Coronary artery (tissue), 2 donors: ENCODE measurements around the gene OSBPL3.

Experiments used
- DNase-seq: peaks from one replicate; pipeline ENCODE4 v3.0.0-alpha.2; 2017; ENCODE audit warnings: low spot score
- H3K27ac ChIP-seq, 2 donors: fragments of 200-600 bp; sonication (generic); one replicate each; pipeline ENCODE4 v1.5.1; 2016 to 2019
- H3K4me3 ChIP-seq: fragments of 200-600 bp; sonication (generic); 2 replicates; pipeline ENCODE4 v1.5.1; 2016; ENCODE audit warnings: mild to moderate bottlenecking, moderate library complexity
- TF ChIP-seq, protein P1 (sequence below): fragments of 200-600 bp; sonication (generic); IDR thresholded peaks from one replicate; pipeline ENCODE4 v1.5.1; 2019; ENCODE audit warnings: antibody characterized with exemption

The OSBPL3 gene

DNA sequence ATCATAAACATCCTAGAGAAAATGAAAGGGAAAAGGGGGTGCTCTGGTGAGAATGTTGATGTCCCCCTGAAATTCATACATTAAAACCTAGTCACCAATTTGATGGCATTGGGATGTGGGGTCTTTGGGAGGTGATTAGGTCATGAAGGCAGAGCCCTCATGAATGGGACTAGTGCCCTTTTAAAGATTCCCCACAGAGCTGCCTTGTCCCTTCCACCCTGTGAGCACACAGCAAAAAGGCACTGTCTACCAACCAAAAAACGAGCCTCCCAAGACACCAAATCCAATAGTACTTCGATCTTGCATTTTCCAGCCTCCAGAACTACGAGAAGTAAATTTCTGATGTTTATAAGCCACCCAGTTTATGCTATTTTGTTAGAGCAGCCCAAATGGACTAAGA is 47.6 kb downstream of the OSBPL3 start:
- no peak for DNase-seq
- no peak overlapping the region for H3K4me3 ChIP-seq
- TF ChIP-seq, protein P1, sequence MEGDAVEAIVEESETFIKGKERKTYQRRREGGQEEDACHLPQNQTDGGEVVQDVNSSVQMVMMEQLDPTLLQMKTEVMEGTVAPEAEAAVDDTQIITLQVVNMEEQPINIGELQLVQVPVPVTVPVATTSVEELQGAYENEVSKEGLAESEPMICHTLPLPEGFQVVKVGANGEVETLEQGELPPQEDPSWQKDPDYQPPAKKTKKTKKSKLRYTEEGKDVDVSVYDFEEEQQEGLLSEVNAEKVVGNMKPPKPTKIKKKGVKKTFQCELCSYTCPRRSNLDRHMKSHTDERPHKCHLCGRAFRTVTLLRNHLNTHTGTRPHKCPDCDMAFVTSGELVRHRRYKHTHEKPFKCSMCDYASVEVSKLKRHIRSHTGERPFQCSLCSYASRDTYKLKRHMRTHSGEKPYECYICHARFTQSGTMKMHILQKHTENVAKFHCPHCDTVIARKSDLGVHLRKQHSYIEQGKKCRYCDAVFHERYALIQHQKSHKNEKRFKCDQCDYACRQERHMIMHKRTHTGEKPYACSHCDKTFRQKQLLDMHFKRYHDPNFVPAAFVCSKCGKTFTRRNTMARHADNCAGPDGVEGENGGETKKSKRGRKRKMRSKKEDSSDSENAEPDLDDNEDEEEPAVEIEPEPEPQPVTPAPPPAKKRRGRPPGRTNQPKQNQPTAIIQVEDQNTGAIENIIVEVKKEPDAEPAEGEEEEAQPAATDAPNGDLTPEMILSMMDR = no peak
- H3K27ac ChIP-seq = no peak overlapping the region

DNA sequence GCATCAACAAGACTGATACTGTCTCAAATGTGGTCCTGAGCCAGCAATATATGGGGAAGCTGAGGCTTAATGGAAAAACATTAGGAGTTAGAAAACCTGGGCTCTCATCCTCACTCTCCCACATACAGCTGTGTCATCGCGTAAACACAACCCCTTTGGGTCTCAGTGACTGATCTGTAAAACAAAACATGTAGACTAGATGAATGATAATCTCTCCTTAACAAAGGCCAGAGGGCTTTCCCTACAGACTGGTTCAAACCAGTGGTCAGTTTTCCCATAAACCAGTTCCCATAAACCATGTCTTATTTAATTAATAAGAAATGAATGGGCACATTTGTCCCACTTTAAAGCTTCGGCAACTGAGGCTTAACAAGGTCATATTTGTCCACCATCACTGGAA is 48.1 kb downstream of the OSBPL3 start:
- no peak for DNase-seq
- Histone ChIP-seq H3K4me3 (no peak overlapping the region), H3K27ac (no peak overlapping the region)
- TF ChIP-seq, protein P1 = no peak

DNA sequence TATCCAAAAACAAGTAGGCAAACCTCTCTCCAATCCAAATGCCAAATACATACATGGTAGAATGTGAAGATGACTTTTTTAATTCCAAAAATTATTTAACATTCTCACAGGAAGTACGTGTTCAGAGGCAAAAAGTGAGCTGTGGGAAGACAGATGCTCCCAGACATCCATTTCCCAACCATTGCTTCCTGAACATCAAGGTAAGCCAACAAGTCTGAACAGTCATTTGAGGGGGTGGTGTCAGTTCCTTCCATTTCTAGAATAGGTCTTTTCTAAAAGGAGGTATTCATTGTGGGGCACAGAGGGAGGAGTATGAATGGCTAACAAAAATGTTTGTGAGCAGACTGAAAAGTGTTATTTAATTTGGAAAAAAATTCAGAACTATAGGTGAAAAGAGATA is 49.1 kb downstream of the OSBPL3 start:
- TF ChIP-seq, protein P1 = no peak
- Histone ChIP-seq H3K27ac (no peak overlapping the region), H3K4me3 (no peak overlapping the region)
- DNase-seq = no peak

DNA sequence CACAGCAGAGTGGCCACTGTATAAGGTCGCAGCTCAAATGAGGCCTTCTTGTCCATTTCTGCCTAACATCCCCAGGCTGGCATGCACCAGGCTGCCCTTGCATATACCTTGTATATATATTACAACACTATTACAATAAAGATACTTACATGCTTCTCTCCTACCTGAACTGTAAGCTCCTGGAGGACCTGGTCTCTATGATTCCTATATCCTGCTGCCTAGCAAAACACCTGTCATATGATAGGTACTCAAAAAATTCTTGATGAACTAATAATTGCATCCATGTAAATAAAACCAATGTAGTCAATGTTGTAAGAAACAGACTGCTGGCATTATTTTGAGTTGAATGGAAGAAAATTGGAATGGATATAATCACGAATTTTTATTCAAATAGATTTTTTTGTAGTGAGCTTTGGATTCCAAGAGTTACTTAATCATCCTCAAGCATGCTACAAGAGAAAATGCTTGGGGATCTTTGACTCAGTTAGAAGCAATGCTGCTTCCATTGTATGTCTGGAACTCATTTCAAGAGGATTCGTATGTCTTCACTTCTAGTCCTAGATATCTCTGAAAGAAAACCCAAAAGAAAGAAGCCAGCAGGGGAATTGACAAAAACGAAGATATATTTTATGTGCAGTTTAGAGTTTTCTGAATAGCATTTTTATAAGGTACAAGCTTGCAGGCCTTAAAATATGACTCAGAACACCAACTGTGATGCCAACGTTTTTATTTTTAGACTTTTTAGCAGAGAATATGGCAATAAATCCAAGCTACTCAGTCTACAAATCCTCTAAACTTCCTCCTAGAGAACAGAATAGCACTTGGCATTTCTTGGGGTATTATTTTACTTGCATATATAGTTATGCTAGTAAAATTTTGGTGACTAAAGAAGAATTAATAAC is 53.1 kb downstream of the OSBPL3 start:
- Histone ChIP-seq H3K4me3 (no peak overlapping the region), H3K27ac (peak overlapping the region in 1 of 2 donors; percentile 9)
- TF ChIP-seq, protein P1 = no peak
- DNase-seq = no peak

DNA sequence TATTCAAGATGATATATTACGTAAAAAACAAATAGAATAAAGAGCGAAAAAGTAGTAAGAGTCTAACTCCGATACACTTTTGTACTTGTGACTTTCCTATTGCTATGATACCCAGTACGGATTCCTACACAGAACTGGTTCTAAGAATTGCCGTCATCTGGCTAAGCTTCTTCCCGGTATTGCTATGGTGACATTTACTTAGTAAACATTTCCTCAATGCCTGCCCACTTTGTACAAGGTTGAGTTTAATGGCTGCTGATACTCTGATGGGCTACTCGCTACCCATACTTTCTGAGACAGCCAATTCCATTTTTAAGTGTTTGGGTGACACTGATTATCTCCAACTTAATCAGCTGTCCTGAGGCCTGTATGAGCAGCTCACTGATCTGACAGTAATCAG is 55.6 kb downstream of the OSBPL3 start:
- no peak for DNase-seq
- Histone ChIP-seq H3K4me3 (no peak overlapping the region), H3K27ac (no peak overlapping the region)
- TF ChIP-seq, protein P1 = no peak

DNA sequence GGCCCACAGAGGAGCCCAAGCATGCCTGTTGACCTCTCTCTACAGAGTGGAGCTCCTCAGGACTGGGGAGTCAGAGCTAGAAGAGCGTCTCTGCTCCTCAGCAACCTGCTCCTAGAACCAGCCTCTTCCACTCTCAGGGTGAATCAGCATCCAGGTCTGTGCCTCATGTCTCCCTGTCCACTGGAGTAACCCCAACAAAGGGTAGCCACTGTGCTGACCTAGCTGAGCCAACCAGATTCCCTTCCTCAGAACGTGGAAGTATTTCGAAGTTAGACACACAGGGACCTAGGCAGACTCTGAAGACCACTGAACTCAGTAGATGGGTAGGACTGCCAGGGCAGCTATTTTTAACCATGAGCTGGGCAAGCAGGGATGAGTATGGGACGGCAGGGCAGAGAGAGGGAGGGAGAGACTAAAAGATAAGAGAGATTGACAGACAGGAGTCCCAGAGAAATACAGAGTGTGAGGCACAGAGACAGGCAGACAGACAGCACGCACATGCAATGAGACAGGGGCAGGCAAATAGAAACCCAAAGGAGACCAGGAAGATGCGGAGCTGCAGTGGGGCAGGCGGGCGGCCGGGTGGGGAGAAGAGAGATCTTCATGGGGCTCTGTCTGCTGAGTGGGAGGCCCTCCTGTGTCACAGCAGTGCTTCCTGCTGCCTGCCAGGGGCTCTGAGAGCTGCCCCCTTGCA is 56.7 kb downstream of the OSBPL3 start:
- H3K27ac ChIP-seq = no peak overlapping the region

More for the DNA sequence above, 56.7 kb downstream of the OSBPL3 start:
- no peak for DNase-seq
- H3K4me3 ChIP-seq = no peak overlapping the region
- TF ChIP-seq, protein P1 = no peak
